ENCODE data around the gene RNF208.

RNF208 gene

GRCh38 chr9:137211532-137211931, 10.5 kb downstream of the RNF208 start:
- no peak for DNase-seq

- no peak for DNase-seq
Measured at GRCh38 chr9:137206602-137207001, 15.4 kb downstream of the RNF208 start.

GRCh38 chr9:137205126-137206069, 16.6 kb downstream of the RNF208 start, which contains the start of the genes NDOR1 and TMEM203:
TSS of gene NDOR1 (plus strand) at chr9:137205700. CDS start at chr9:137205778, 78 bp downstream.
TSS of gene TMEM203 (minus strand) at chr9:137205648. CDS start at chr9:137205414, 234 bp downstream.
- peak; percentile 97 for DNase-seq

- DNase-seq, result no peak
Measured at GRCh38 chr9:137204731-137205125, 17.3 kb downstream of the RNF208 start.

GRCh38 chr9:137202966-137203365, 19.1 kb downstream of the RNF208 start:
- DNase-seq, result no peak

- DNase-seq, result no peak
Measured at GRCh38 chr9:137201205-137201868, 20.7 kb downstream of the RNF208 start.

GRCh38 chr9:137200311-137201204, 21.5 kb downstream of the RNF208 start, which contains the start of gene TPRN:
TSS of gene TPRN (minus strand) at chr9:137200741. CDS start at chr9:137200711, 30 bp downstream.
- peak; percentile 100 for DNase-seq

- peak; percentile 24 for DNase-seq
Measured at GRCh38 chr9:137199411-137200121, 22.5 kb downstream of the RNF208 start.

- no peak for DNase-seq
Measured at GRCh38 chr9:137198902-137199283, 23.1 kb downstream of the RNF208 start.

- no peak for DNase-seq
Measured at GRCh38 chr9:137198051-137198901, 23.8 kb downstream of the RNF208 start.

GRCh38 chr9:137195525-137196220, 26.4 kb downstream of the RNF208 start:
- no peak for DNase-seq

- no peak for DNase-seq
Measured at GRCh38 chr9:137194909-137195308, 27.1 kb downstream of the RNF208 start.

GRCh38 chr9:137194388-137194787, 27.7 kb downstream of the RNF208 start:
- DNase-seq, result no peak

- DNase-seq, result no peak
Measured at GRCh38 chr9:137193771-137194170, 28.3 kb downstream of the RNF208 start.

- no peak for DNase-seq
Measured at GRCh38 chr9:137192859-137193258, 29.2 kb downstream of the RNF208 start.

- DNase-seq, result no peak
Measured at GRCh38 chr9:137192448-137192780, 29.6 kb downstream of the RNF208 start.

- no peak for DNase-seq
Measured at GRCh38 chr9:137191691-137192447, 30.2 kb downstream of the RNF208 start.

- no peak for DNase-seq
Measured at GRCh38 chr9:137191245-137191644, 30.8 kb downstream of the RNF208 start.

- DNase-seq, result no peak
Measured at GRCh38 chr9:137190315-137190856, 31.7 kb downstream of the RNF208 start.

Data from stimulated activated CD4-positive, alpha-beta T cell treated with anti-CD3 and anti-CD28 coated beads, Interleukin-15, amount 100 ng/mL, for 24 hours (primary cell).